ENCODE measurements around the gene LAMTOR3.

Gene LAMTOR3

GRCh38 chr4:99855678-99856077 is 38.5 kb downstream of the LAMTOR3 start:
- H3K4me3 ChIP-seq (ENCODE audit: low read length): no peak overlapping the region
- DNase-seq (ENCODE audit: low read depth): no peak
- no peak for TF ChIP-seq CTCF (conservative IDR thresholded peaks at IDR 0.05; ENCODE audit: low read depth, low read length)

GRCh38 chr4:99853999-99854398 is 40.2 kb downstream of the LAMTOR3 start:
- no peak overlapping the region for H3K4me3 ChIP-seq (ENCODE audit: low read length)
- no peak for TF ChIP-seq CTCF (conservative IDR thresholded peaks at IDR 0.05; ENCODE audit: low read depth, low read length)
- no peak for DNase-seq (ENCODE audit: low read depth)

GRCh38 chr4:99853190-99853589 is 41.0 kb downstream of the LAMTOR3 start:
- TF ChIP-seq CTCF (conservative IDR thresholded peaks at IDR 0.05; ENCODE audit: low read depth, low read length): no peak
- no peak for DNase-seq (ENCODE audit: low read depth)
- no peak overlapping the region for H3K4me3 ChIP-seq (ENCODE audit: low read length)

- H3K4me3 ChIP-seq (ENCODE audit: low read length): no peak overlapping the region
- DNase-seq (ENCODE audit: low read depth): no peak
- TF ChIP-seq CTCF (conservative IDR thresholded peaks at IDR 0.05; ENCODE audit: low read depth, low read length): no peak
Measured at GRCh38 chr4:99852199-99852749, 42.0 kb downstream of the LAMTOR3 start.

- DNase-seq (ENCODE audit: low read depth): no peak
- no peak overlapping the region for H3K4me3 ChIP-seq (ENCODE audit: low read length)
- TF ChIP-seq CTCF (conservative IDR thresholded peaks at IDR 0.05; ENCODE audit: low read depth, low read length): no peak
Measured at GRCh38 chr4:99848591-99849001, 45.6 kb downstream of the LAMTOR3 start.

- no peak for DNase-seq (ENCODE audit: low read depth)
- no peak for TF ChIP-seq CTCF (conservative IDR thresholded peaks at IDR 0.05; ENCODE audit: low read depth, low read length)
- H3K4me3 ChIP-seq (ENCODE audit: low read length): no peak overlapping the region
Measured at GRCh38 chr4:99847362-99847976, 46.8 kb downstream of the LAMTOR3 start.

- H3K4me3 ChIP-seq (ENCODE audit: low read length): no peak overlapping the region
- TF ChIP-seq CTCF (conservative IDR thresholded peaks at IDR 0.05; ENCODE audit: low read depth, low read length): no peak
- DNase-seq (ENCODE audit: low read depth): no peak
Measured at GRCh38 chr4:99846891-99847290, 47.3 kb downstream of the LAMTOR3 start.

Data from retinal pigment epithelial cell (primary cell).